ENCODE data around the gene OLFM4. TPM values are rescaled to one million over a fixed set of nuclear protein-coding genes. Genes with fewer than 3 reads are reported as not detected.
A peak's percentile ranks its signal among the peaks of the same experiment; 100 is the strongest.

The OLFM4 gene
- total RNA-seq, 2 donors from 2014 or later = 55.4 to 172 TPM

DNA sequence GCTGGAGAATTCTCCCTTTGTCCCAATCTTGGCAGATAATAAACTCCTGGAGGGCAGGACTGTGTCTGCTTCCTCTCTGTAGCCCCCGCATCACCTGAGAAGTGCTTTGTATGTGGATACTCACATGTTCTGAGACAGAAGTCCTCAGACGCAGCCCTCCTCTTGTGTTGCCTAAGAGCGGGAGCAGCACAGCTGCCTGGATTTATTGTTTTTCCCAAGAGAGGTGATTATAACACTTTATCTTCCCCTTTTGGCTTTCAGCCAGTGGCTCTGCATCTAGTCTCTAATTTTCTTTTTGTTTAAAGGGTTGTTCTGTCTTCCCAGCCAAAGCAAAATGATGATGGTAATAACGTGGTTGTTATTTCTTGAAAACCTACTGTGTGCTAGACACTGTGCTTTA lies 36.1 kb downstream of the OLFM4 start:
- H3K27me3 ChIP-seq (replicated peaks; ENCODE audit: insufficient read depth) = no peaks in the 10 kb centered on the region
- TF ChIP-seq CTCF (IDR thresholded peaks at IDR 0.05) (no peak), POLR2A (IDR thresholded peaks at IDR 0.05) (no peak), POLR2AphosphoS5 (IDR thresholded peaks at IDR 0.05) (no peak)
- H3K36me3 ChIP-seq = no peaks in the 10 kb centered on the region
- intact Hi-C loops (cut with DNase I) = no loop called here
- H3K27ac ChIP-seq = no peak overlapping the region
- no peak overlapping the region for H3K4me3 ChIP-seq
- DNase-seq (ENCODE audit: low spot score) = no peak
- 29% methylated on average over 4 of the region's 4 CpGs for WGBS
- H3K9me3 ChIP-seq = no peaks in the 10 kb centered on the region
- no peaks in the 10 kb centered on the region for H3K4me1 ChIP-seq (replicated peaks)

- Histone ChIP-seq H3K27me3 (replicated peaks; ENCODE audit: insufficient read depth) (no peaks in the 10 kb centered on the region), H3K4me3 (no peak overlapping the region), H3K27ac (no peak overlapping the region), H3K9me3 (no peaks in the 10 kb centered on the region), H3K4me1 (replicated peaks) (no peaks in the 10 kb centered on the region), H3K36me3 (no peaks in the 10 kb centered on the region)
- 77% methylated on average over 2 of the region's 2 CpGs for WGBS
- no peak for DNase-seq (ENCODE audit: low spot score)
- intact Hi-C loops (cut with DNase I) = no loop called here
- TF ChIP-seq POLR2AphosphoS5 (IDR thresholded peaks at IDR 0.05) (no peak), CTCF (IDR thresholded peaks at IDR 0.05) (no peak), POLR2A (IDR thresholded peaks at IDR 0.05) (no peak)
Observed at GRCh38 chr13:53066411-53066810, 37.8 kb downstream of the OLFM4 start.

- DNase-seq (ENCODE audit: low spot score) = no peak
- no peaks in the 10 kb centered on the region for H3K4me1 ChIP-seq (replicated peaks)
- H3K36me3 ChIP-seq = no peaks in the 10 kb centered on the region
- H3K9me3 ChIP-seq = no peaks in the 10 kb centered on the region
- no peak overlapping the region for H3K27ac ChIP-seq
- intact Hi-C loops (cut with DNase I) = no loop called here
- H3K27me3 ChIP-seq (replicated peaks; ENCODE audit: insufficient read depth) = no peaks in the 10 kb centered on the region
- no peak for TF ChIP-seq POLR2A (IDR thresholded peaks at IDR 0.05)
- peak in 1 of 4 experiments; percentile 7 for TF ChIP-seq CTCF (IDR thresholded peaks at IDR 0.05)
- no peak overlapping the region for H3K4me3 ChIP-seq
- 37% methylated on average over 8 of the region's 8 CpGs for WGBS
Observed at GRCh38 chr13:53068585-53069520, 40.2 kb downstream of the OLFM4 start.

DNA sequence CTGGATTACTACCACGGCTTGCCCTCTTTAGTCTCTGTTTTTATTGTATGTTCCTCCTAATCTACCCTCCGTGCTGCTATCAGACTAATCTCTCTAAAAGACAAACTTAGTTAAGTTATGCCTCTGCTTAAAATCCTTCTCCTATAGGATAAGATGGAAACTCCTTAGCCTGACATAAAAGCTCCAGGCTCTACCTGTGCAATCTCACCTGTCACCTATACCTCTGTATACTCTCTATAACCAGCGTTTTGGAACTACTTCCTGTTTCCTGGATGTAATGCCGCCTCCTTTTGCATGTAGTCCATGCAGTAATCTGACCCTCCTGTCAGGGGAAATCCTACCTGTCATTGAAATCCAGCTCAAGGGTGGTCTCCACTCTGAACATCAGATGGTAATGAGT lies 41.2 kb downstream of the OLFM4 start:
- no peaks in the 10 kb centered on the region for H3K9me3 ChIP-seq
- H3K27me3 ChIP-seq (replicated peaks; ENCODE audit: insufficient read depth) = no peaks in the 10 kb centered on the region
- WGBS = 50% methylated on average over 4 of the region's 4 CpGs
- no peak overlapping the region for H3K27ac ChIP-seq
- H3K36me3 ChIP-seq = no peaks in the 10 kb centered on the region
- intact Hi-C loops (cut with DNase I) = no loop called here
- no peak for DNase-seq (ENCODE audit: low spot score)
- TF ChIP-seq CTCF (IDR thresholded peaks at IDR 0.05) (no peak), POLR2AphosphoS5 (IDR thresholded peaks at IDR 0.05) (no peak), POLR2A (IDR thresholded peaks at IDR 0.05) (no peak)
- H3K4me3 ChIP-seq = no peak overlapping the region
- H3K4me1 ChIP-seq (replicated peaks) = no peaks in the 10 kb centered on the region

DNA sequence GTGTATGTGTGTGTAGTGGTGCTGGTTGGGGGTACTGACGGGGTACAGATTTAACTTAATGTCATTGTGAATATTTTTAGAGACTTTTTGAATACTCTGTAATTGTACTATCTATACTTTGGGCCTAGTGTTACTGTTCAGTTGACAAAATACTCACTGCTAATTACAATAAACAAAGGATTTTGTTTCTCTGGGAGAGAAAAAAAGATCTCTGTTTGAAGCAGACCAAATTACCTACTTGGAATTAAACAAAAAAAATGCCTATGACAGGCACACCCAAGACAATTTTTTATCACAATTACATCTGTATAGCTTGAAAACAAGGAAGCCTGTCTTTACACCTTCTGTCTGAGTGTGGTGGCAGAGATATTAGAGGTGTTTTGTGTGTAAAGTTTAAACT lies 45.1 kb downstream of the OLFM4 start:
- TF ChIP-seq POLR2A (IDR thresholded peaks at IDR 0.05) (no peak), CTCF (IDR thresholded peaks at IDR 0.05) (no peak), POLR2AphosphoS5 (IDR thresholded peaks at IDR 0.05) (no peak)
- intact Hi-C loops (cut with DNase I) = no loop called here
- DNase-seq (ENCODE audit: low spot score) = no peak
- 90% methylated on average over 1 of the region's 1 CpG for WGBS
- H3K36me3 ChIP-seq = no peaks in the 10 kb centered on the region
- no peaks in the 10 kb centered on the region for H3K27me3 ChIP-seq (replicated peaks; ENCODE audit: insufficient read depth)
- no peaks in the 10 kb centered on the region for H3K4me1 ChIP-seq (replicated peaks)
- H3K27ac ChIP-seq = no peak overlapping the region
- no peaks in the 10 kb centered on the region for H3K9me3 ChIP-seq
- no peak overlapping the region for H3K4me3 ChIP-seq
